ENCODE data around the gene MIA.
"Not testable (repeated sequence)": the region's sequence is repeated elsewhere in the genome, so short reads cannot be mapped to it uniquely, and the experiment has no call there.

MIA gene

GRCh38 chr19:40774916-40775631 is at the start of gene MIA:
Gene MIA, plus strand, starts transcription at chr19:40775521. Its CDS starts 22 bp downstream, at chr19:40775543.
- DNase-seq = no peak

- DNase-seq = no peak
These were observed 49.0 kb upstream of the MIA start for GRCh38 chr19:40726279-40726678.

GRCh38 chr19:40730065-40730464 is 45.3 kb upstream of the MIA start:
- not testable (repeated sequence) for DNase-seq

GRCh38 chr19:40732304-40732703 is 43.0 kb upstream of the MIA start:
- DNase-seq = not testable (repeated sequence)

- no peak for DNase-seq
These were observed 42.2 kb upstream of the MIA start for GRCh38 chr19:40733149-40733548.

GRCh38 chr19:40735013-40735771 is 40.1 kb upstream of the MIA start:
- no peak for DNase-seq

GRCh38 chr19:40736661-40737060 is 38.7 kb upstream of the MIA start:
- DNase-seq = no peak

GRCh38 chr19:40737102-40737644 is 38.1 kb upstream of the MIA start:
- no peak for DNase-seq

- no peak for DNase-seq
These were observed 36.1 kb upstream of the MIA start for GRCh38 chr19:40739030-40739839.

GRCh38 chr19:40739871-40740703 is 35.2 kb upstream of the MIA start:
- DNase-seq = no peak

GRCh38 chr19:40740747-40741146 is 34.6 kb upstream of the MIA start:
- no peak for DNase-seq

GRCh38 chr19:40741527-40742390 is 33.6 kb upstream of the MIA start:
- DNase-seq = no peak

GRCh38 chr19:40742477-40742876 is 32.8 kb upstream of the MIA start:
- DNase-seq = no peak

- DNase-seq = no peak
These were observed 32.4 kb upstream of the MIA start for GRCh38 chr19:40742886-40743285.

- DNase-seq = no peak
These were observed 31.4 kb upstream of the MIA start for GRCh38 chr19:40743926-40744325.

GRCh38 chr19:40744554-40745401 is 30.5 kb upstream of the MIA start:
- peak; percentile 29 for DNase-seq

GRCh38 chr19:40745402-40745780 is 29.9 kb upstream of the MIA start:
- no peak for DNase-seq

- DNase-seq = no peak
These were observed 27.8 kb upstream of the MIA start for GRCh38 chr19:40747536-40747935.

GRCh38 chr19:40750058-40750873 is 25.1 kb upstream of the MIA start, which contains the start of gene ACTMAP:
Gene ACTMAP, minus strand, starts transcription at chr19:40750477. Its CDS starts 674 bp downstream, at chr19:40749803.
- peak; percentile 99 for DNase-seq

All from activated naive CD4-positive, alpha-beta T cell treated with Interleukin-2 at 50 U/mL for 16 hours (primary cell).